HG02970 (cell line): Measurements from ENCODE around the gene TMX1.

Experiments
- ATAC-seq: cut with Tn5 transposase; IDR thresholded peaks from one replicate; pipeline ENCODE4 v1.9.1; 2021; ENCODE audit warnings: mild to moderate bottlenecking, moderate library complexity, moderate number of reproducible peaks; ENCODE audit not compliant: unreplicated experiment, low FRiP score

The TMX1 gene

GRCh38 chr14:51291016-51291415, 51.0 kb downstream of the TMX1 start:
- no peak for ATAC-seq

- no peak for ATAC-seq
These were observed 53.3 kb downstream of the TMX1 start for GRCh38 chr14:51293149-51293911.

GRCh38 chr14:51293912-51294389, 53.9 kb downstream of the TMX1 start:
- no peak for ATAC-seq

- ATAC-seq, result no peak
These were observed 55.0 kb downstream of the TMX1 start for GRCh38 chr14:51294951-51295525.

- no peak for ATAC-seq
These were observed 55.7 kb downstream of the TMX1 start for GRCh38 chr14:51295646-51296263.

GRCh38 chr14:51297066-51297465, 57.0 kb downstream of the TMX1 start:
- no peak for ATAC-seq

GRCh38 chr14:51298895-51299294, 58.8 kb downstream of the TMX1 start:
- ATAC-seq, result no peak

- no peak for ATAC-seq
These were observed 62.4 kb downstream of the TMX1 start for GRCh38 chr14:51302295-51303030.

- ATAC-seq, result no peak
These were observed 64.4 kb downstream of the TMX1 start for GRCh38 chr14:51304438-51304837.

- no peak for ATAC-seq
These were observed 64.9 kb downstream of the TMX1 start for GRCh38 chr14:51304941-51305340.

- ATAC-seq, result no peak
These were observed 65.7 kb downstream of the TMX1 start for GRCh38 chr14:51305751-51306150.
